PC-3 (cell line): ENCODE measurements around the gene SLC1A2. TPM values are rescaled to one million over a fixed set of nuclear protein-coding genes. Genes with fewer than 3 reads are reported as not detected.

Experiments
- ATAC-seq: fragments of 200-7000 bp; cut with Tn5 transposase; 2 replicates; pipeline ENCODE4 v1.9.1; 2020; ENCODE audit warnings: mild to moderate bottlenecking, moderate library complexity
- BruUV-seq: library from RNA; stranded (reverse); fragments of 400-500 nt; replicated peaks from 2 replicates; lab custom pipeline; 2021; lab: Mats Ljungman, UMichigan
- CTCF ChIA-PET: fragments of 300-600 bp; sonication (Branson Sonifier 250); formaldehyde crosslinking; loops from one replicate; lab custom pipeline; 2022; ENCODE audit warnings: antibody characterized with exemption; lab: Charles Lee
- POLR2A ChIA-PET: fragments of 300-600 bp; sonication (Branson Sonifier 250); formaldehyde crosslinking; loops from one replicate; lab custom pipeline; 2022; ENCODE audit warnings: antibody characterized with exemption; ENCODE audit not compliant: unreplicated experiment; lab: Charles Lee
- DNase-seq: peaks from one replicate; pipeline ENCODE4 v3.0.0-alpha.2; 2015
- H2AFZ ChIP-seq: fragments of 300-600 bp; sonication (generic); 2 replicates; pipeline ENCODE4 v1.6.0; 2016; ENCODE audit warnings: antibody characterized with exemption, low read length
- H3F3A ChIP-seq: fragments of 300-600 bp; sonication (generic); one replicate; pipeline ENCODE4 v1.6.0; 2017; ENCODE audit warnings: antibody characterized with exemption, low read length, control low read depth, mild to moderate bottlenecking; ENCODE audit not compliant: unreplicated experiment
- H3K27ac ChIP-seq: fragments of 300-600 bp; sonication (generic); 2 replicates; pipeline ENCODE4 v1.5.1; 2016; ENCODE audit warnings: mild to moderate bottlenecking, low read length
- H3K27me3 ChIP-seq: fragments of 300-600 bp; sonication (generic); 2 replicates; pipeline ENCODE4 v1.6.1; 2016; ENCODE audit warnings: low read length, mixed read lengths
- H3K36me3 ChIP-seq: fragments of 300-600 bp; sonication (generic); 2 replicates; pipeline ENCODE4 v1.6.1; 2016; ENCODE audit warnings: low read depth, mixed run types, low read length, mixed read lengths
- H3K4me1 ChIP-seq: fragments of 300-600 bp; sonication (generic); 2 replicates; pipeline ENCODE4 v1.5.1; 2016; ENCODE audit warnings: low read length; ENCODE audit not compliant: insufficient read depth
- H3K4me2 ChIP-seq: fragments of 300-600 bp; sonication (generic); 2 replicates; pipeline ENCODE4 v1.6.0; 2016; ENCODE audit warnings: low read length
- H3K4me3 ChIP-seq: fragments of 300-600 bp; sonication (generic); 2 replicates; pipeline ENCODE4 v1.5.1; 2016; ENCODE audit warnings: mild to moderate bottlenecking, low read length, mixed read lengths
- H3K79me2 ChIP-seq: fragments of 300-600 bp; sonication (generic); 2 replicates; pipeline ENCODE4 v1.6.1; 2017; ENCODE audit warnings: low read length, mixed read lengths
- H3K9ac ChIP-seq: fragments of 300-600 bp; sonication (generic); 2 replicates; pipeline ENCODE4 v1.6.0; 2016; ENCODE audit warnings: mild to moderate bottlenecking, low read length
- H3K9me2 ChIP-seq: fragments of 300-600 bp; sonication (generic); replicated peaks from 2 replicates; pipeline ENCODE4 v1.6.1; 2016; ENCODE audit warnings: mixed run types, low read length, mixed read lengths
- H3K9me3 ChIP-seq: fragments of 300-600 bp; sonication (generic); 2 replicates; pipeline ENCODE4 v1.6.1; 2016; ENCODE audit warnings: low read length, mixed read lengths
- H4K20me1 ChIP-seq: fragments of 300-600 bp; sonication (generic); 2 replicates; pipeline ENCODE4 v1.6.1; 2016; ENCODE audit warnings: low read length, mixed read lengths
- CTCF ChIP-seq: fragments of 300-600 bp; sonication (generic); conservative IDR thresholded peaks from 2 replicates; pipeline ENCODE4 v1.5.1; 2017; ENCODE audit warnings: antibody characterized with exemption, low read depth, mild to moderate bottlenecking, low read length
- EZH2 ChIP-seq: fragments of 300-600 bp; sonication (generic); IDR thresholded peaks from one replicate; pipeline ENCODE4 v1.6.1; 2017; ENCODE audit warnings: antibody characterized with exemption, mild to moderate bottlenecking, low read length; ENCODE audit not compliant: unreplicated experiment
- EZH2phosphoT487 ChIP-seq: fragments of 300-600 bp; sonication (generic); IDR thresholded peaks from 2 replicates; pipeline ENCODE4 v1.6.1; 2018; ENCODE audit warnings: mild to moderate bottlenecking, antibody characterized with exemption, low read length, borderline replicate concordance
- intact Hi-C: fragments of 100-400 bp; cut with micrococcal nuclease; formaldehyde crosslinking; loops from 2 replicates; pipeline ENCODE4 v1.9.0; 2023
- total RNA-seq: library from RNA; depleted of rRNA; stranded (reverse); fragments of >200 nt; gene quantifications from 2 replicates; pipeline ENCODE4 v1.2.3, GENCODE V29; 2014

SLC1A2 gene
- total RNA-seq, 1 experiment from 2014 or later = 0.18 TPM

GRCh38 chr11:35304386-35304775 lies 115.0 kb downstream of the SLC1A2 start:
- peak; percentile 61; the same call in 1 of the 2 replicates for ATAC-seq
- BruUV-seq = no TSS peak
- Histone ChIP-seq H3K36me3 (no peaks in the 10 kb centered on the region), H3F3A (no peaks in the 10 kb centered on the region), H3K9ac (no peak overlapping the region; the same call in 1 of the 2 replicates), H3K9me2 (no peaks in the 10 kb centered on the region), H2AFZ (peak overlapping the region; percentile 45), H4K20me1 (no peaks in the 10 kb centered on the region), H3K27ac (peak overlapping the region; percentile 50), H3K4me3 (no peak overlapping the region), H3K9me3 (no peaks in the 10 kb centered on the region), H3K4me1 (peaks cover 21% of the 10 kb centered on the region), H3K4me2 (peak overlapping the region; percentile 19), H3K79me2 (no peaks in the 10 kb centered on the region), H3K27me3 (no peaks in the 10 kb centered on the region)
- intact Hi-C loops = no loop called here
- TF ChIP-seq EZH2 = no peak
- no peak for TF ChIP-seq CTCF
- TF ChIP-seq EZH2phosphoT487 = no peak
- CTCF ChIA-PET = interaction anchor here (1.1 kb wide), 1 partner anchor 43 kb away, joined by 4 read pairs; no protein-coding TSS in a partner anchor
- POLR2A ChIA-PET = no interaction called here
- peak; percentile 55 for DNase-seq

GRCh38 chr11:35303596-35304385 lies 115.6 kb downstream of the SLC1A2 start:
- no TSS peak for BruUV-seq
- ChIA-PET CTCF (interaction anchor here (1.1 kb wide), 1 partner anchor 43 kb away, joined by 4 read pairs; no protein-coding TSS in a partner anchor), POLR2A (no interaction called here)
- TF ChIP-seq EZH2 (no peak), CTCF (no peak)
- Histone ChIP-seq H3K4me3 (no peak overlapping the region), H3K27me3 (no peaks in the 10 kb centered on the region), H3K36me3 (no peaks in the 10 kb centered on the region), H3K79me2 (no peaks in the 10 kb centered on the region), H3K9me2 (no peaks in the 10 kb centered on the region), H3K4me2 (peak overlapping the region; percentile 19; the same call in 1 of the 2 replicates), H3K27ac (peak overlapping the region; percentile 50), H2AFZ (peak overlapping the region; percentile 45), H3F3A (no peaks in the 10 kb centered on the region), H3K4me1 (peaks cover 21% of the 10 kb centered on the region), H3K9me3 (no peaks in the 10 kb centered on the region), H3K9ac (no peak overlapping the region), H4K20me1 (no peaks in the 10 kb centered on the region)
- intact Hi-C loops = no loop called here
- ATAC-seq (no peak), DNase-seq (peak; percentile 14)

GRCh38 chr11:35302398-35302797 lies 117.0 kb downstream of the SLC1A2 start:
- Histone ChIP-seq H3K79me2 (no peaks in the 10 kb centered on the region), H3K9me3 (no peaks in the 10 kb centered on the region), H3K4me1 (peaks cover 21% of the 10 kb centered on the region), H3K36me3 (no peaks in the 10 kb centered on the region), H2AFZ (no peak overlapping the region), H3F3A (no peaks in the 10 kb centered on the region), H3K27ac (no peak overlapping the region), H3K27me3 (no peaks in the 10 kb centered on the region), H3K9me2 (no peaks in the 10 kb centered on the region), H3K4me2 (no peak overlapping the region), H4K20me1 (no peaks in the 10 kb centered on the region), H3K9ac (no peak overlapping the region), H3K4me3 (no peak overlapping the region)
- intact Hi-C loops = no loop called here
- DNase-seq = no peak
- ChIA-PET POLR2A (no interaction called here), CTCF (no interaction called here)
- TF ChIP-seq EZH2 (no peak), CTCF (no peak), EZH2phosphoT487 (no peak)
- BruUV-seq = no TSS peak
- no peak for ATAC-seq
